Measurements from ENCODE around the gene SLC9A9. TPM values are rescaled to one million over a fixed set of nuclear protein-coding genes. Genes with fewer than 3 reads are reported as not detected.
A peak's percentile ranks its signal among the peaks of the same experiment; 100 is the strongest.

The SLC9A9 gene
- total RNA-seq, 1 donor, result 3.5 TPM

DNA sequence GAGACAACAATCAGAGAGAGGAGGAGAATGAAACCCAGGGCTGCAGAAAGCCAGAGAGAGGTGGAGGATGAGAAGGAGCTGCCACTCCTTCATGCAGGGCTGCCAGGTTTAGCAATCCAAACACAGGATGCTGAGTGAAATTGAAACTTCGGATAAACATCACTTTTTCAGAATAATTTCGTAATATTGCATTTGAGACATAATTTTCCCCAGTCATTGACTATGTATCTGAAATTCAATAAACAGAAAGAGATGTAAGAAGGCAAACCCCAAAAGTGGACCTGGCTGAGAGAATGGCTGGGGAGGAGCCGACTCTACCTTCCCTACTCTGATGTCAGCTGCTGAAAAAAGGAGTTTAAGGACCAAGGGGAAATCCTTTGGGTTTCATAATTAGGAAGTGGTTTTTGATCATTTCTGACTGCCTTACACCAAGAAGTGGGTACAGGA, 33.8 kb downstream of the SLC9A9 start:
- no peak for DNase-seq (ENCODE audit: low read depth)
- TF ChIP-seq, protein P1, sequence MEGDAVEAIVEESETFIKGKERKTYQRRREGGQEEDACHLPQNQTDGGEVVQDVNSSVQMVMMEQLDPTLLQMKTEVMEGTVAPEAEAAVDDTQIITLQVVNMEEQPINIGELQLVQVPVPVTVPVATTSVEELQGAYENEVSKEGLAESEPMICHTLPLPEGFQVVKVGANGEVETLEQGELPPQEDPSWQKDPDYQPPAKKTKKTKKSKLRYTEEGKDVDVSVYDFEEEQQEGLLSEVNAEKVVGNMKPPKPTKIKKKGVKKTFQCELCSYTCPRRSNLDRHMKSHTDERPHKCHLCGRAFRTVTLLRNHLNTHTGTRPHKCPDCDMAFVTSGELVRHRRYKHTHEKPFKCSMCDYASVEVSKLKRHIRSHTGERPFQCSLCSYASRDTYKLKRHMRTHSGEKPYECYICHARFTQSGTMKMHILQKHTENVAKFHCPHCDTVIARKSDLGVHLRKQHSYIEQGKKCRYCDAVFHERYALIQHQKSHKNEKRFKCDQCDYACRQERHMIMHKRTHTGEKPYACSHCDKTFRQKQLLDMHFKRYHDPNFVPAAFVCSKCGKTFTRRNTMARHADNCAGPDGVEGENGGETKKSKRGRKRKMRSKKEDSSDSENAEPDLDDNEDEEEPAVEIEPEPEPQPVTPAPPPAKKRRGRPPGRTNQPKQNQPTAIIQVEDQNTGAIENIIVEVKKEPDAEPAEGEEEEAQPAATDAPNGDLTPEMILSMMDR (IDR thresholded peaks at IDR 0.05; ENCODE audit: insufficient read depth, low read depth, low read length), result no peak
- H3K4me3 ChIP-seq (ENCODE audit: low read depth, low read length), result no peak overlapping the region

DNA sequence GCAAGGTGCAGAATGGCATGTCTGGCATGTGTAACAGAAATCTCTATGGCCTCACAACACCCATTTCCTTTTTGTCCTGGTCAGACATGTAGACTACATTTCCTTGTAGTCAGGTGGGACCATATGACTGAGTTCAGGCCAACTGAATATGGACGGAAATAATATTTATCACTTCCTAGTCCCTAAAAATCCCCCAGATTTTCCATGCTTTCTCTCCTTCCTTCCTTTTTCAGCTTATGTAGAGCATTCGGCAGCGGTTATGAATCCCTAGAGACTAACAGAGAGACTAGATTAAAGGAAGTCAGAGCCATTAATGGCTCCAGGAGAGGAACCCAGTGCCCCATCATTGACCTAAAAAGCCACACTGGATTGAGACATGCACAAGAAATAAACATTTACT, 35.8 kb downstream of the SLC9A9 start:
- TF ChIP-seq, protein P1 (IDR thresholded peaks at IDR 0.05; ENCODE audit: insufficient read depth, low read depth, low read length), result no peak

DNA sequence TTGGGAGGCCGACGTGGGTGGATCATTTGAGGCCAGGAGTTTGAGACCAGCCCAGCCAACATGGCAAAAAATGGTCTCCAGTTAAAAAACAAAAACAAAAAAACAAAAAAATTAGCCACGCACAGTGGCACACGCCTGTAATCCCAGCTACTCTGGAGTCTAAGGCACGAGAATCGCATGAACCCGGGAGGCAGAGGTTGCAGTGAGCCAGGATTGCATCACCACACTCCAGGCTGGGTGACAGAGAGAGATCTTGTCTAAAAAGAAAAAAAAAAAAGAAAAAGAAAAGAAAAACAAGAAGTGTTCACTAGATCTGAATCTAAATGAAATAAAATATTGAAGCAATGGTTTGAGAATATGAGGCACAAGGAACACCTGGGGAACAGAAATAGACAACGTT, 36.7 kb downstream of the SLC9A9 start:
- DNase-seq (ENCODE audit: low read depth), result peak; percentile 28
- TF ChIP-seq, protein P1 (IDR thresholded peaks at IDR 0.05; ENCODE audit: insufficient read depth, low read depth, low read length), result no peak
- H3K4me3 ChIP-seq (ENCODE audit: low read depth, low read length), result no peak overlapping the region

More for the DNA sequence above, 35.8 kb downstream of the SLC9A9 start:
- no peak overlapping the region for H3K4me3 ChIP-seq (ENCODE audit: low read depth, low read length)
- DNase-seq (ENCODE audit: low read depth), result no peak

DNA sequence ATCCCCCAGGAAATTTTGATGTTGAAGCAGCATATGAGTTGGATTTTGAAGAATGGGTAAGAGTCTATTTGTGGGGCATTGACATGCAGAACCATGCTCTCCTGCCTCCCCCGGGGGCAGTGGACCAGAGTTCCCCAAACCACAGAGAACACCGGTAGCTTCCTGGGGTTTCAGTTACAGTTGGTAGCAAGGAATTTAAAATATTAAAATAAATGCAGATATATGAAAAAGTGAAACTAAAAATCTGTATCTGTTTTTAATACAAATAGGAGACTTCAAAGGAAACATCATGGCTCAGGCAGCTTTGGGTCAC, 37.4 kb downstream of the SLC9A9 start:
- TF ChIP-seq, protein P1 (IDR thresholded peaks at IDR 0.05; ENCODE audit: insufficient read depth, low read depth, low read length), result no peak
- no peak for DNase-seq (ENCODE audit: low read depth)
- no peak overlapping the region for H3K4me3 ChIP-seq (ENCODE audit: low read depth, low read length)

DNA sequence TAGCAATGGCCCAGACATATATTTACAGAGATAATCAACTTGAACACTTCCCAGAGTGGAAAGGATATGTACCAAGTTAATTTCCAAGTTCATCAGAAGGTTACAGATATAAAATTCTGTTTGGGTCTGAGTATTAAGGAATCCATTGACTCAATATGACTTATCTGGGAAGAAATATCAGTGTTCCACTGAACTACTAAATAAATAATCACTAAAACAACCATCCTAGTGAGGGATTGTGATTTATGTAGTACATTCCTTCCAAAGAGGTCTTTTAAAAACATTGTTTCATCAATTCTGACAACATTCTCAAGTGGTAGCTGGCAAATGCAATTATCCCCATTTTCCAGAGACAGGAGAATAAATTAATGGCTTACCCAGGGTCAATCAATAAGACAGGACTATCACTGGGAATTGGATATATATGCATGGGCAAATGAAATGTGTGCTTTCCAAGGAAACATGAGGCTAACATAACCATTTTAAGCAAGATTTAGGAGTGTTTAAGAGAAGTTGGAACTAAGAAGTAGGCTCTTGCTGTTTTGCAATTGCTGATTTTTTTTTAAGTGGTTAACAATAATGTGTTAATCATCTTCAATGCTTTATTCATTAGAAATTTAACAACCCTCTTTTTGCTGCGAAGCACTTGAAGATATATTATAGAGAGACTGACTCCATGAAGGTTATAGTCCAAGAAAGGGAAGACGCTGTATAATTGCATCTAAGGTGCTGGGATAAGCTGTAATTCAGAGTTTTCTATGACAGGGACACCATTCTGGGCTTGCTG, 37.9 kb downstream of the SLC9A9 start:
- TF ChIP-seq, protein P1 (IDR thresholded peaks at IDR 0.05; ENCODE audit: insufficient read depth, low read depth, low read length), result no peak
- no peak for DNase-seq (ENCODE audit: low read depth)
- H3K4me3 ChIP-seq (ENCODE audit: low read depth, low read length), result no peak overlapping the region

DNA sequence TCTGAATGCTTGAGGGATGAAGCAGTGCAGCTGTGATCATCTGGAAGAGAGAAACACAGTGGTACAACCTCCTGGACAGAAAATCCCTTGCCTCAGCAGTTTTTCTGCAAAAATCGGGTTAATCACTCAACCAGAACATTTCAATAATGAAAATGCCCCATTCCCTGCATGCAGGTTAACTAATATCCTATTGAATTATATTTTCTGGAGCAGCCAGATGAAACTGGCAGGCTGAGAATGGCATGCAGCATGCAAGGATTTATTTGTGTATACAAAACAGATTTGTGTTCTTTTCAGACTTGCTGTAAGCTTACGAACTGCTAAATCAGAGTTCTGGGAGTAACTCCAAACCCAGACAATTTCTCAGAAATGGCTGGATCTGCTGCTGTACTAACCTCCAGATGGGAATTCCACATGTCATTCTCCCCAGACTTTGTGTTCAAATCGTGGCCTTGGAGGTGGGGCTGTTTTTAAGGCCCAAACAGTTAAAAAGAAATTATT, 39.1 kb downstream of the SLC9A9 start:
- DNase-seq (ENCODE audit: low read depth), result peak; percentile 44
- TF ChIP-seq, protein P1 (IDR thresholded peaks at IDR 0.05; ENCODE audit: insufficient read depth, low read depth, low read length), result no peak
- H3K4me3 ChIP-seq (ENCODE audit: low read depth, low read length), result no peak overlapping the region
